ENCODE results near the gene CDT1. TPM values are rescaled to one million over a fixed set of nuclear protein-coding genes. Genes with fewer than 3 reads are reported as not detected.
A peak's percentile ranks its signal among the peaks of the same experiment; 100 is the strongest.

CDT1 gene
- total RNA-seq, 4 donors from 2014 or later = 0.44 to 1.5 (median 1.4) TPM; not detected in 1

DNA sequence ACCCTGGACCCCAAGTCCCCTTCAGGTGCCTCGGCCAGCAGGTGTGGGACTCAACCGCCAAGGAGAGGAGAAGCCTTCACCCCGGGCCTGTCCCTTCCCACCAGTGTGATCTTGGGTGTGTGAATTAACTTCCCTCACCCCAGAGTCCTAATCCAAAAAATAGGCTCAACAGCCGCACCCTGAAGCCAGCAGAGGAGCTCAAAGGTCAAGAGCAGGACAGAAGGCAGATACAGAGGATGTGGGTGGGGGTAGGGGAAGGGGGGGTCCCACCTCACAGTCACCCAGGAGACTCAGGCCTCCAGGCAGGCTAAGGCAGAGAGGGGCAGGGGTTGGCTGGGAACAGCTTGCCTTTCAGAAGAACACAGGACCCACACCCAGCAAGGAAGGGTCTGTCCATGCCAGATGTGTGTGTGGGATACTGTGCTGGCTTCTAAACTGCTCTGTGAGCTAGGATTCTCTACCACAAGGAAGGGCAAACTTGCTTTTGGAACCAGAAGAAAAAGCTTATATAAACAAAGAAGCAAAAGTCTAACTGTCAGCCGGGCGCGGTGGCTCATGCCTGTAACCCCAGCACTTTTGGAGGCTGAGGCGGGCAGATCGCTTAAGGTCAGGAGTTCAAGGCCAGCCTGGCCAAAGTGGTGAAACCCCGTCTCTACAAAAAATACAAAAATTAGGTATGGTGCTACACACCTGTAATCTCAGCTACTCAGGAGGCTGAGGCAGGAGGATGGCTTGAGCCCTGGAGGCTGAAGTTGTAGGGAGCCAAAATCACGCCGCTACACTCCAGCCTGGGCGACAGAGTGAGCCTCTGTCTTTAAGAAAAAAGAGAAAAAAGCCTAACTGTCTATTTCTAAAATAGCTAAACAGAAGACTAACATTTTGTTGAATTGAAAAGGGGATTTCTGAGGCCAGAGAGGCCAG, 23.2 kb upstream of the CDT1 start:
- H3K36me3 ChIP-seq = no peaks in the 10 kb centered on the region
- no peak overlapping the region for H3K4me3 ChIP-seq
- peak overlapping the region in 3 of 4 donors; percentile 94 to 97 (median 96) for H3K27ac ChIP-seq
- H3K4me1 ChIP-seq = peaks cover 0 to 84% (median 58%) of the 10 kb centered on the region in 4 donors
- no peaks in the 10 kb centered on the region for H3K27me3 ChIP-seq
- no peak for DNase-seq (ENCODE audit: low spot score in 2 of 2)
- H3K9me3 ChIP-seq = no peaks in the 10 kb centered on the region
- 60 to 68% methylated on average over 13 of the region's 13 CpGs for WGBS, 2 donors
- no peak for TF ChIP-seq CTCF (IDR thresholded peaks at IDR 0.05)

GRCh38 chr16:88781140-88782077, 22.2 kb upstream of the CDT1 start:
- peak overlapping the region in 3 of 4 donors; percentile 94 to 97 (median 96) for H3K27ac ChIP-seq
- DNase-seq (ENCODE audit: low spot score in 2 of 2) = no peak
- no peaks in the 10 kb centered on the region for H3K9me3 ChIP-seq
- WGBS, 2 donors = 65 to 69% methylated on average over 18 to 28 of the region's 28 CpGs
- no peaks in the 10 kb centered on the region for H3K27me3 ChIP-seq
- no peaks in the 10 kb centered on the region for H3K36me3 ChIP-seq
- no peak overlapping the region for H3K4me3 ChIP-seq
- TF ChIP-seq EP300 (IDR thresholded peaks at IDR 0.05) = no peak
- no peak for TF ChIP-seq POLR2A (IDR thresholded peaks at IDR 0.05)
- no peak for TF ChIP-seq CTCF (IDR thresholded peaks at IDR 0.05)
- peaks cover 0 to 83% (median 57%) of the 10 kb centered on the region in 4 donors for H3K4me1 ChIP-seq

DNA sequence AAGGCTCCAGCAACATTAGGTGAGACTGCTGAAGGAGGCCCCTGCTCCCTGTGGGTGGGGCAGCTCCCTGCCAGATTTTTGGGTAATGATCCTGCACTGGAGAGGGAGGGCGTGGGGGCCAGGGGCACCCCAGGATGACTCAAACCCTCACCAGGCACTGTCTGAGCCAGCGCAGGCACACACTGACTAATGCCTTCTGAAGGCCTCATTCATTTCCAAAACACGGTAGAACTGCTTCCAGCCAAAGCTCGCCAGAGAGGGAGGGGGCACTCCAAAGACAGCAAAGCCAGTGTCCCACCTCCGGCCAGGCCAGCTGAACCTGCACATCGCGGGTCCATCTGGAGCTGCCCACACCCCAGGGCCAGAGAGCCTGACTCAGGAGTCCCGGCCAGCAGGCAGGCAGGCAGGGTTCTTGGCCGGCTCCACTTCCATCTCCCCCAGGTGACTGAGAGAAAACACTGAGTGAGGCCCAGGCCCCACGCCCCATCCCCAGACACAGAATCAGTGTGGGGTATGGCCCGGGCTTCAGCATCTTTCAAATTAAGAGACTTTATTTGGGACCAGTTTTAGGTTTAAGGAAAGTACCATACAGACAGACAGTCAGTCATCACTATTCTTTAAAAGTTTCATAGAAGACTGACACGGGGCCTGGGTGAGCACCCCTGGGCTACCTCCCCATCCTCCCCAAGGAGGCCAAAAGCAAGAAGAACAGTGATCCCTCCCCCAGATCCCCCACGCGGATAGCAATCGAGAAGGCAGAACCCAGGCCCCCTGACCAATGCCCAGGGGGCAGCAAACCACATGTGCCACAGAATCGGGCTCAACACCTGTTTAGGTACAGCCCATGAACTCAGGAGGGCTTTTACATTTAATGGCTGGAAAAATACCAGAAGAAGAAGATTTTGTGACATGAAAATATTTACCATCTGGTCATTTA, 20.9 kb upstream of the CDT1 start:
- DNase-seq (ENCODE audit: low spot score in 2 of 2) = no peak
- no peaks in the 10 kb centered on the region for H3K9me3 ChIP-seq
- H3K36me3 ChIP-seq = no peaks in the 10 kb centered on the region
- H3K27me3 ChIP-seq = no peaks in the 10 kb centered on the region
- TF ChIP-seq CTCF (IDR thresholded peaks at IDR 0.05) (no peak), EP300 (IDR thresholded peaks at IDR 0.05) (no peak), POLR2A (IDR thresholded peaks at IDR 0.05) (no peak)
- peak overlapping the region; percentile 81 to 97 (median 95) for H3K27ac ChIP-seq
- H3K4me3 ChIP-seq = peak overlapping the region in 1 of 4 donors; percentile 90
- H3K4me1 ChIP-seq = peaks cover 0 to 70% (median 55%) of the 10 kb centered on the region in 4 donors
- WGBS, 2 donors = 34 to 39% methylated on average over 11 to 16 of the region's 16 CpGs

- Histone ChIP-seq H3K4me3 (peak overlapping the region; percentile 44 to 90 (median 74)), H3K36me3 (no peaks in the 10 kb centered on the region), H3K4me1 (peaks cover 0 to 61% (median 54%) of the 10 kb centered on the region in 4 donors), H3K27me3 (no peaks in the 10 kb centered on the region), H3K9me3 (no peaks in the 10 kb centered on the region), H3K27ac (peak overlapping the region; percentile 81 to 97 (median 95))
- TF ChIP-seq POLR2A (IDR thresholded peaks at IDR 0.05) = peak in 1 of 2 donors; percentile 31
- peak; percentile 49 to 82 for TF ChIP-seq EP300 (IDR thresholded peaks at IDR 0.05)
- TF ChIP-seq CTCF (IDR thresholded peaks at IDR 0.05) = no peak
- WGBS, 2 donors = 22 to 32% methylated on average over 16 to 17 of the region's 27 CpGs
- DNase-seq (ENCODE audit: low spot score in 2 of 2) = peak in 1 of 2 donors; percentile 53
Observed at GRCh38 chr16:88783391-88784073, 20.1 kb upstream of the CDT1 start.

Measured in tibial nerve (tissue), 4 donors.